OCI-LY1 (cell line): ENCODE results near the gene ASPG.

Experiments
- EZH2 ChIP-seq: fragments of 200-600 bp; sonication (generic), shearing (Covaris generic); IDR thresholded peaks from 2 replicates; pipeline ENCODE4 v1.8.0; 2017; ENCODE audit warnings: borderline replicate concordance, mixed run types, mild to moderate bottlenecking, antibody characterized with exemption, low read length, moderate library complexity, mixed read lengths
- TF ChIP-seq, protein P1 (sequence below): fragments of 200-600 bp; sonication (generic), shearing (Covaris generic); IDR thresholded peaks from 2 replicates; pipeline ENCODE4 v1.5.1; 2017; ENCODE audit warnings: mild to moderate bottlenecking, antibody characterized with exemption, low read length, moderate library complexity, mixed read lengths

DNA sequence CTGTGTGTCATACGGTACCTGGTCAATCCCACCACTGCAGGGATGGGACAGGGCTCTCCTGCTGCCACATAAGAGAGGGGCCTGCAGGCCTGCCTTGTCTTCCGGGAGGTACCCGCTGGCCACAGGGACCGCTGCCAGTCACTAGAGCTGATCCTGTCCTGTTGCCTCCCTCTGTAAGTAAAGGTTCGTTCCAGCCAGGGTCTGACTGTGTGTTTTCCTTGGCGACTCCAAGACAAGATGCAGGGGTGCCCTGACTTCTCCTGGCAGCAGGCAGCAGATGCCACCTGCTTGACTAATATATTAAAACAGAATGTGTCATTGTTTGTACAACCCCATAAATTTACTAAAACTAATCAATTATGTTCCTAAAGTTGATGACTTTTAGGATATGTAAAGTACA lies 41.5 kb upstream of the ASPG start:
- TF ChIP-seq, protein P1, sequence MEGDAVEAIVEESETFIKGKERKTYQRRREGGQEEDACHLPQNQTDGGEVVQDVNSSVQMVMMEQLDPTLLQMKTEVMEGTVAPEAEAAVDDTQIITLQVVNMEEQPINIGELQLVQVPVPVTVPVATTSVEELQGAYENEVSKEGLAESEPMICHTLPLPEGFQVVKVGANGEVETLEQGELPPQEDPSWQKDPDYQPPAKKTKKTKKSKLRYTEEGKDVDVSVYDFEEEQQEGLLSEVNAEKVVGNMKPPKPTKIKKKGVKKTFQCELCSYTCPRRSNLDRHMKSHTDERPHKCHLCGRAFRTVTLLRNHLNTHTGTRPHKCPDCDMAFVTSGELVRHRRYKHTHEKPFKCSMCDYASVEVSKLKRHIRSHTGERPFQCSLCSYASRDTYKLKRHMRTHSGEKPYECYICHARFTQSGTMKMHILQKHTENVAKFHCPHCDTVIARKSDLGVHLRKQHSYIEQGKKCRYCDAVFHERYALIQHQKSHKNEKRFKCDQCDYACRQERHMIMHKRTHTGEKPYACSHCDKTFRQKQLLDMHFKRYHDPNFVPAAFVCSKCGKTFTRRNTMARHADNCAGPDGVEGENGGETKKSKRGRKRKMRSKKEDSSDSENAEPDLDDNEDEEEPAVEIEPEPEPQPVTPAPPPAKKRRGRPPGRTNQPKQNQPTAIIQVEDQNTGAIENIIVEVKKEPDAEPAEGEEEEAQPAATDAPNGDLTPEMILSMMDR, result no peak
- TF ChIP-seq EZH2, result no peak
